Measurements from ENCODE around the gene ARSB. TPM values are rescaled to one million over a fixed set of nuclear protein-coding genes. Genes with fewer than 3 reads are reported as not detected.

Gene ARSB
- total RNA-seq, 2 experiments from 2014 or later: 9.2 TPM

DNA sequence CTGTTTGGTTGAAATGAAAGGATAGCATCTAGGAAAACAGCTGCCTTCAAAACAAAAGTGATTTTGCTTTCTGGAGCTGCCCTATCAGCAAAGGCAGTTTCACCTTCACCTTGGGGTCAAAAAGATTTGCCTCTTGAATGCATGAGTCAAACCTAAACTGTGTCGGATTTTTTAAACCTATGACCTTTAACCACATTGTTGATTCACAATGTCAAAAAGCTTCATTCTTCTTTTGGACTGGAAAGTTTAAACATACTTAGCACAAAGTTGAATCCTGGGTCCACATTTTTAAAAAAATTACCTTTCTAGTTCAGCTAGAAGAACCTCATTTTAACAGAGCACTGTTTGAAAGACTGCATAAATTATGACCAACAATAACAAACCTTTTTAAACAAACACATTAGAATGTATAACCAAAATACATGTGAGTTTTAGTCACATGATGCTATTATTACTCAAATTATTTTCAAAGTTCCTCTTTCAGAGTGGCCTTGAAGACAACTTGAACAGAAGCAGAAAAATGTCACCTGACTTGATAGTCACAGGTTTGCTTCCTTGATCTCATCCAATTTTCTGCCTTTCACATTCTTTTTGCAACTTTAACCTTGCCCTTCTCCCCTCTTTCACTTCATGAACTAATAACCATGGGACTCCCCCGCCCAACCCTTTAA lies 226.8 kb downstream of the ARSB start:
- Histone ChIP-seq H3K79me2 (ENCODE audit: insufficient read depth, low read depth, low read length) (no peaks in the 10 kb centered on the region), H3K4me2 (ENCODE audit: low read length) (peak overlapping the region; percentile 64), H3K36me3 (ENCODE audit: insufficient read depth, low read length) (no peaks in the 10 kb centered on the region), H3K9me3 (ENCODE audit: low read length) (no peaks in the 10 kb centered on the region), H2AFZ (ENCODE audit: low read length) (peak overlapping the region; percentile 95), H4K20me1 (ENCODE audit: insufficient read depth, low read length) (no peaks in the 10 kb centered on the region), H3K4me1 (ENCODE audit: insufficient read depth, low read length, poor library complexity, severe bottlenecking) (peaks cover 89% of the 10 kb centered on the region), H3K4me3 (ENCODE audit: low read depth, low read length, poor library complexity, severe bottlenecking) (peak overlapping the region; percentile 37), H3K27ac (ENCODE audit: low read depth, low read length, poor library complexity, severe bottlenecking) (peak overlapping the region; percentile 57), H3K9me2 (ENCODE audit: insufficient read depth, low read length) (no peaks in the 10 kb centered on the region)
- ChIA-PET CTCF (ENCODE audit: unreplicated experiment) (no interaction called here), POLR2A (interaction anchor here (0.6 to 2.9 kb wide), 9 partner anchors 8 to 1659 kb away, joined by 3 to 14 read pairs (median 3); no protein-coding TSS in a partner anchor)
- TF ChIP-seq, protein P1, sequence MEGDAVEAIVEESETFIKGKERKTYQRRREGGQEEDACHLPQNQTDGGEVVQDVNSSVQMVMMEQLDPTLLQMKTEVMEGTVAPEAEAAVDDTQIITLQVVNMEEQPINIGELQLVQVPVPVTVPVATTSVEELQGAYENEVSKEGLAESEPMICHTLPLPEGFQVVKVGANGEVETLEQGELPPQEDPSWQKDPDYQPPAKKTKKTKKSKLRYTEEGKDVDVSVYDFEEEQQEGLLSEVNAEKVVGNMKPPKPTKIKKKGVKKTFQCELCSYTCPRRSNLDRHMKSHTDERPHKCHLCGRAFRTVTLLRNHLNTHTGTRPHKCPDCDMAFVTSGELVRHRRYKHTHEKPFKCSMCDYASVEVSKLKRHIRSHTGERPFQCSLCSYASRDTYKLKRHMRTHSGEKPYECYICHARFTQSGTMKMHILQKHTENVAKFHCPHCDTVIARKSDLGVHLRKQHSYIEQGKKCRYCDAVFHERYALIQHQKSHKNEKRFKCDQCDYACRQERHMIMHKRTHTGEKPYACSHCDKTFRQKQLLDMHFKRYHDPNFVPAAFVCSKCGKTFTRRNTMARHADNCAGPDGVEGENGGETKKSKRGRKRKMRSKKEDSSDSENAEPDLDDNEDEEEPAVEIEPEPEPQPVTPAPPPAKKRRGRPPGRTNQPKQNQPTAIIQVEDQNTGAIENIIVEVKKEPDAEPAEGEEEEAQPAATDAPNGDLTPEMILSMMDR (conservative IDR thresholded peaks at IDR 0.05; ENCODE audit: low read length): no peak
- TF ChIP-seq EZH2phosphoT487 (IDR thresholded peaks at IDR 0.05; ENCODE audit: borderline replicate concordance, low read depth, low read length): no peak
- intact Hi-C loops (cut with micrococcal nuclease; ENCODE audit: unreplicated experiment): no loop called here
- peak; percentile 60 for DNase-seq (ENCODE audit: low spot score)
- BruUV-seq (replicated peaks): no TSS peak

DNA sequence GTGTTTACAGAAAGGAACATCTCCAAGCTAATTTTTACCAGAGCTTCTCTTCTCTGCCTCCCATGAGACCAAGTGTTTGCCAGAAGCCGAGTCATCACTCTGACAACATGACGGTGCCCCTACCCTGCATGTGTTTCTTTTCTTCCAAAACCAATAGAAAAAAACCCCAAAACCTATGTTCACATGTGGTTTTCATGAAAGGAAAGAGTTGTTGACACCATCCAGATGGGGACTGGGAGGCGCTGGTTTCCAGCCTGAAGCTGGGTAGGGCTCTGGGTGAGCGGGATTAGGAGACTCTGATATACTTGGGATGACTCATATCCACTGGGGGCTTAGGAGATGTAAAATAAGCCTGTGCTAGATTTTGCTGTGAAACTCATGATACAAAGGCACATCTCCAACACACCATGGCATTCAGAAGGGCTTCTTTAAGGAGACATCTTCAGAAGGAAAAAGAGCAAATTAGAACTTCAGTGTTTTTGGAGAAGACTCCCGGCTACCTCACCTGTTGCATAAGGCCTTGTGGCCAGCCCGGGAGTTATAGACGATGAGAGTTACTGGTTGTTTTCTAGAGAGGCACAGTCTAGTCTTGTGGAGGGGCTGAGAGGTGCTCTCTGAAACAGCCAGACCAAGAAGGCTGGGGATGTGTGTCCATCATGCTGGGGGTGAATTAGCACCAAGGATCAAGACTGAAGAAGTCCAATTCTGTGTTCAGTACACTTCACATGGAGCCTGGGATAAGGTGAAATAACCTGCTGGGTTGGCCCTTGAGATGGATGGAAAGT lies 227.6 kb downstream of the ARSB start:
- Histone ChIP-seq H3K36me3 (ENCODE audit: insufficient read depth, low read length) (no peaks in the 10 kb centered on the region), H3K4me1 (ENCODE audit: insufficient read depth, low read length, poor library complexity, severe bottlenecking) (peaks cover 89% of the 10 kb centered on the region), H3K27ac (ENCODE audit: low read depth, low read length, poor library complexity, severe bottlenecking) (peak overlapping the region; percentile 57), H4K20me1 (ENCODE audit: insufficient read depth, low read length) (no peaks in the 10 kb centered on the region), H3K4me3 (ENCODE audit: low read depth, low read length, poor library complexity, severe bottlenecking) (no peak overlapping the region), H3K4me2 (ENCODE audit: low read length) (peak overlapping the region; percentile 64), H2AFZ (ENCODE audit: low read length) (peak overlapping the region; percentile 95), H3K9me2 (ENCODE audit: insufficient read depth, low read length) (no peaks in the 10 kb centered on the region), H3K79me2 (ENCODE audit: insufficient read depth, low read depth, low read length) (no peaks in the 10 kb centered on the region), H3K9me3 (ENCODE audit: low read length) (no peaks in the 10 kb centered on the region)
- TF ChIP-seq, protein P1 (conservative IDR thresholded peaks at IDR 0.05; ENCODE audit: low read length): no peak
- TF ChIP-seq EZH2phosphoT487 (IDR thresholded peaks at IDR 0.05; ENCODE audit: borderline replicate concordance, low read depth, low read length): no peak
- ChIA-PET POLR2A (interaction anchor here (0.5 to 2.9 kb wide), 9 partner anchors 8 to 466 kb away, joined by 3 to 14 read pairs (median 8); no protein-coding TSS in a partner anchor), CTCF (ENCODE audit: unreplicated experiment) (interaction anchor here (0.6 kb wide), 1 partner anchor 155 kb away, joined by 3 read pairs; no protein-coding TSS in a partner anchor)
- intact Hi-C loops (cut with micrococcal nuclease; ENCODE audit: unreplicated experiment): no loop called here
- BruUV-seq (replicated peaks): no TSS peak
- no peak for DNase-seq (ENCODE audit: low spot score)

All from OCI-LY7 (cell line).